ENCODE measurements around the gene SUN1.

The SUN1 gene

DNA sequence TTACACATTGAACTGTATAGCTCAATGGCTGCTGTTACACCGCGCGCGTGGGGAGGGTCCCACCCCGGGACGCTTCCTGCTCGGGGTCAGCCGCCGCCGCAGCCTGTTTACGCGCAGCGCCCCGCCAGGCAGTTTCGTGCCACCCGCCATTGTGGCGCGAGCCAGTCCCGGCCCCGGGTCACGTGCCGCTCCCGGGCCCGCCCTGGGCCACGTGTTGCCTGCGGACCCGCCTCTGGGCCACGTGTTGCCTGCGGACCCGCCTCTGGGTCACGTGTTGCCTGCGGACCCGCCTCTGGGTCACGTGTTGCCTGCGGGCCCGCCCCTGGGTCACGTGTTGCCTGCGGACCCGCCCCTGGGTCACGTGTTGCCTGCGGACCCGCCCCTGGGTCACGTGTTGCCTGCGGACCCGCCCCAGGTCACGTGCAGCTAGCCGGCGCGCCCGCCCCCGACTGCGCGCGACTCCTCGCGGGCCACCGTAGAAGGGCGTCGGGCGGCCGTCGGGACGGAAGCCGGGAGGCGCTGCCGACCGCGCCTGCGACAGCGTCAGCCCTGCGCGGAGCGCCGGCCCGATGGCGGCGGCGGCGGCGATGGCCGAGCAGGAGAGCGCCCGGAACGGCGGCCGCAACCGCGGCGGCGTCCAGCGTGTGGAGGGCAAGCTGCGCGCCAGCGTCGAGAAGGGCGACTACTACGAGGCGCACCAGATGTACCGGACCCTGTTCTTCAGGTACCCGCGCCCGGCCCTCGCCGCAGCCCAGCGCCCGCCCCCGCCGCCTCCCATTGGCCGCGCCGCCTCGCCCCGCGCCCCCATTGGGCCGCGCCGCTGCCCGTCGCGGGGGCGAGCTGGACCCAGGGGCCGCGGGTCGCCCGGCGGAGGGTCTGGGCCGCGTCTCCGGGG lies 44.0 kb downstream of the SUN1 start, which contains the start of gene GET4:
Gene GET4, plus strand, starts transcription at position 478 of the 895 bp plus-strand sequence. Its CDS starts 92 bp downstream, at position 570.
- in situ Hi-C loops (cut with MboI; ENCODE audit: low sequenced_read_pairs) = no loop called here

DNA sequence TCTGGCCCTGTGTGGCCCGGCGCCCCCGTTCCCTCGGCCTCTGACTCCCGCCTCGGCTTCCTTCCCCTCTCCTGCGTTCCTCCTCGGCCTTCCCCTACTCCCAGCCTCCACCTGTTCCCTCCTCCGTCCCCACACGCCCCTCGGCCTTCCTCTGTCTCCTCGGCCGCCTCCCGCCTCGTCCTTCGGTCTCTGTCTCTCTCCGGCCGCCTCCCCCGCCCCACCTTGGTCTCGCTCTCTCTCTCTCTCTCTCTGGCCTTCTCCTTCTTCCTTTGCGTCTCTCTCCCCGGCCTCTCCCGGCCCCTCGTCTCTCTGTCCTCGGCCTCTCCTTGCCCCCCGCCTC lies 44.7 kb downstream of the SUN1 start:
- in situ Hi-C loops (cut with MboI; ENCODE audit: low sequenced_read_pairs) = no loop called here

DNA sequence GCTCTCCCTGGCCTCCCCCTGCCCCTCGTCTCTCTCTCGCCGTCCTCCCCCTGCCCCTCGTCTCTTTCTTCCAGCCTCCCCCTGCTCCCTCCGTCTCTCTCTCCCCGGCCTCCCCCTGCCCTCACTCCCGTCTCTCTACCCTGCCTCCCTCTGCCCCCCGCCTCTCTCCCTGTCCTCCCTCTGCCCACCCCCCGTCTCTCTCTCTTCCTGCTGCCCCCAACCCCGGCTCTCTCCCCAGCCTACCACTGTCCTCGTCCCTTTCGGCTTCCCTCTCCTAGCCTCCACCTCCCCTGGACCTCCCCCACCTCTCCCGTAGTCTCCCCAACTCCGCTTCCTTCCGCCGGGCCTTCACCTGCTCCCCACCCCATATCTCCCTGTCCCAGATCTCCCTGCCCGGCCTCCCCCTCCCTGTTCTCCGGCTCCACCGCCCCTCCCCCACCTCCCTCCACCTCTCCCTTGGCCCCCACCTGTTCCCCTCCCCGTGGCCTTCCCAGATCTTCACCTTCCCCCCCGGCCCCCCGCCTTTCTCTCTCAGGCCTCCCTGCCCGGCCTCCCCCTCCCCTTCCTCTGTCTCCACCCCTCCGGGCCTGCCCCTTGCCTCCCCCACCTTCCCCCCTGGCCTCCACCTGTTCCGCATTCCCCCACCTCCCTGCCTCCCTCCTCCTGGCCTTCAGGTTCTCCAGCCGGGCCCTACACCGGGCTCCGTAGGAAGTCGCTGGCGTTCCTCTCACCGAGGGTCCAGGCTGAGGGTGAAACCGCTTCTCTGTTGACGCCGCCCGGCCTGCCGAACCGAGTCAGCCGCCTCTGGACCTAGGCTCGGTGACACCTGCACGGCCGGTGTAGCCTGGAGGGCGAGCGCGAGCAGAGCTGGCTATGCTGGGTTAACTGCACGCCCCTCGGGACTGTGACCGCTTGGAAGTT lies 45.3 kb downstream of the SUN1 start:
- in situ Hi-C loops (cut with MboI; ENCODE audit: low sequenced_read_pairs) = no loop called here

DNA sequence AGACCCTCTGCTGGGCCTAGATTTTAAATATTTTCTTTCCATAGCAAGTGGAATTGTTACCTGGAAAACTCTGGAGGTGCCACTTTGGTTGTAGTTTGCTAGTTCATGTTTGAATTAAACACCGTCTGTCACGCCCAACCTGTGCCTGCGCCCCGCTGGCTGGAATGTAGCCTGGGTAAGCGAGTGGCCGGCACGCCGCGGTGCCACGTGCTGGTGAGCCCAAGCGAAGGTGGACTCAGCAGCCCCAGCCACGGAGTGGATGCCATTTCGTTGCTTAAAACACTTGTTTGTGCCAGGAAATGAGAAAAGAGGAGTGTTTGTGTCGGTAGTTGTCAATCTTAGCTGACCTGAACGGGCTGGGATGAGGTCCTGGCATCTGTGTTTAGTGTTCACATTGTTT lies 46.8 kb downstream of the SUN1 start:
- in situ Hi-C loops (cut with MboI; ENCODE audit: low sequenced_read_pairs) = no loop called here

DNA sequence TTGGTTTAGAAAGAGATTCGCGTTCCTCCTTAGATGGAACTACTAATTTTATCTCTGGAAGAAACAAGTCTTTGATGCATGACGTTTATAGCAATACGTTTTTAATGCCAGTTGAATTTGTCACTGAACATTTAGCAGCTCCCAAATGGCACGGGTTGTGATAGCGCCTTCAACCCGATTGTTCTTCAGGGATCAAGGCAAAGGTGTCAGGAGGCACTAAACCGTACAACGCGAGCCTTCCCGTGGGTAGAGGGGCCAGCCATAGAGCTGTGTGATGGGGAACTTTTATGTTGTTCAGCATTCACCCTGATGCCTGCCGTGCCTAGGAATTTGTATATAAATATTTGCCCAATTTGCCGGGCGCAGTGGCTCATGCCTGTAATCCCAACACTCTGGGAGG lies 47.4 kb downstream of the SUN1 start:
- in situ Hi-C loops (cut with MboI; ENCODE audit: low sequenced_read_pairs) = no loop called here

DNA sequence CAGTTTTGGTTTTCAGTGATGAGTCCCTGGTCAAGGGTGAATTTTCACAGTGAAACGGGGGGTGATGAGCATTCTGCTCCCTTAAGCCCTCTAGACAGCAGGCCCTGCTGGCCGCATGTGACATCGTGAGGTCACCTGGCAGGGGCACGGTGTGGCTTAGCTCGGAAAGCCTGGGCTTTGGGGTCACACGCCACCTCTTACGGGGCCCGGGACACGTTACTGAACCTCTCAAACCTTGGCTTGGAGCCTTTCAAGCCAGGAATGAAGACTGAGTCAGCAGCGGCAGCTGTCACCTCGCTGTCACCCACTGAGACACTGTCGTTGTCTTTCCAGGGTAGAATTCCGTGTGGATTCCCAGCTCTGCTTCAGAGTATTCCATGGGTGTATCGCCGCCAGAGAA lies 48.2 kb downstream of the SUN1 start:
- in situ Hi-C loops (cut with MboI; ENCODE audit: low sequenced_read_pairs) = no loop called here

DNA sequence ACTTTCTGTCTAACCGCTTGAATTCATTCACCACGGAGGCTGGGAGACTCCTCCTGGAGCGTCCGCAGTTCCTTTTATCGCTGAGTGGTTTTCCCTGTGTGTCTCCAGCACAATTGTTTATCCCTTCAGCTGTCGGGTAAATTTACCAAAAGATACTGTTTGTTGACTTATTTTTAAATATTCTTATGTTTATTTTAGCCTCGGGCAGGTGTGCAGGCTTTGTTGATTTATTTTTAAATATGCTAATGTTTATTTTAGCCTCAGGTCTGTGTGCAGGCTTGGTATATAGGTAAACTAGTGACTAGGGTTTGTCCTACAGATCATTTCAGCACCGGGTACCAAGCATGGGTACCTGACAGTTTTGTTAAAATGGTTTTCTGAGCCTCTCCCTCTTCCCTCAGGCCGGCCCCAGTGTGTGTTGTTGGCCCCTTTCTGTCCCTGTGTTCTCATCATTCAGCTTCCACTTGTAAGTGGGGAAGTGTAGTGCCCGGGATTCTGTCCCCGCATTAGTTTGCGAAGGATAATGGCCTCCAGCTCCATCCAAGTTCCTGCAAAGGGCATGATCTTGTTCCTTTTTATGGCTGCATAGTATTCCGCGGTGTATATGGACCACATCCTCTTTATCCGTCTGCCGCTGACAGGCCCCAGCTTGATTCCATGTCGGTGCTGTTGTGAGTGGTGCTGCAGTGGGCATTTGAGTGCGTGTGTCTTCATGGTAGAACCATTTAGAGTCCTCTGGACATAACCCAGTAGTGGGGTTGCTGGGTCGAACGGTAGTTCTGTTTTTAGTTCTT lies 49.4 kb downstream of the SUN1 start:
- in situ Hi-C loops (cut with MboI; ENCODE audit: low sequenced_read_pairs) = no loop called here

DNA sequence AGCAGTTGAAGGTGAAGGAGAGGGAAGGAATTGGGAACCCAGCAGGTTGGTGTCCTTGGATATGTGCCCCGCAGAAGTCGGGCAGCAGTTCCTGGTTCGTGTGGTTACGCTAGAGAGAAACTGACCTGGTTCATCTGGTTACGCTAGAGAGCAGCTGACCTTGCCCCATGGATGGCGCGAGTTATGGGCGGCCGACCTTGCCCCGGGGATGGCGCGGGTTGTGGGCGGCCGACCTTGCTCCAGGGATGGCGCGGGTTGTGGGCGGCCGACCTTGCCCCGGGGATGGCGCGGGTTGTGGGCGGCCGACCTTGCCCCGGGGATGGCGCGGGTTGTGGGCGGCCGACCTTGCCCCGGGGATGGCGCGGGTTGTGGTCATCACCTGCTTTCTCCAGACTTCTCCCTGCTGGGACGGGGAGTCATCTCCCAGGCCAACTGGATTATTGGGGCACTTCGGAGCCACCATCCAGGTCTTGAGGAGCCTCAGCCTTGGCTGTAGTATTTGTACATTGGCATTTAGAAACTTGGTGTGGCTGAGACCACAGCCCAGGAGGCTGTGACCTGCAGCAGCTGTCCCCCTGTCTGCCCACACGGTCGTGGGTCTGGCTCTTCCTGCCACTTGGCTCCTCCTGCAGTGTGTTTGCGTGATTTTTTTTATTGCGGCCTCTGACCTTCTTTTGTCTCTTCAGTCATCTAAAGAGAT lies 50.2 kb downstream of the SUN1 start:
- in situ Hi-C loops (cut with MboI; ENCODE audit: low sequenced_read_pairs) = no loop called here

DNA sequence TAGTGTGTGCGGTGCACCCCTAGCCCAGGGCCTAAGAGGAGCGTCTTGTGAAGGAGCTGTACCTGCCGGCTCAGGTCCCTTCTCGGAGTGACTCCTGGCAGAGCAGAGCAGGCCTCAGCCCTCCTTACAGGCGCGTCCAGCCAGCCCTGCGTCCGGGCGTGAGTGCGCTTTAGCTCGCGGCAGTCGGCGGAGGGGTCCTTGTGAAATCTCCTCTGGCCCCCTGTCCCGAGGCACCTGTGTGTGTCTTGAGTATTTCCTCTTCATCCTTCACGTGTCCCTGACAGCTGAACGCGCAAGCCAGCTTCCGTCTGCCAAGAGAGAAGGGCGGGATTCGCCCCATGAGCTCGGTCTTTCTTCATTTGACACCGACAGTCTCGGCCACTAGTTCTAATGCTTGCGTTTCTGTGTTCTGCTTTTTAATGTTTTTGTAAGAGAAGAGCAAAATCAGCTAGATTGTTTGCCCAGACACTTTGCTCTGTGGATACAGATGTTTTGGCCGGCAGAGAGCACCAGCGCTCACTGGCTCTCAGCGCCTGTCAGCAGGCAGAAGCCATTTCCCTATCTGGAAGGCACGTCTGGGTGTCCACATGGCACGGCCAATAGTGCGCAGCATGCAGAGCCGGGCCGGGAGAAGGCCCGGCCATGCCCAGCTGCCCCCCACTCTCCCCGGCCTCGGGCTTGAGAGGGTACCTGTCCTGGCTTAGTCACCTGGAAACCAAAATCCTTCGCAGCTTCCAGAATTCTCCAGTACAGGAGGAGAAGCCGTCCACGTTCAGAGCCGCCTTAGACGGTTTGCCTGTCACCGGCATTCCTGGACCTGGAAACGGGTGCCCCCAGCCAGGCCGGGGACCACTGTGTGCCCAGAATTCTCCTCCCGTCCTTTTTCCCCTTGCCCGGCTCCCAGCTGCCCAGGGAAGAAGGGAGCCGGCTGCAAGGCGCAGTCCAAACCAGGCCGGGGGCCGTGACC lies 51.1 kb downstream of the SUN1 start:
- in situ Hi-C loops (cut with MboI; ENCODE audit: low sequenced_read_pairs) = no loop called here

DNA sequence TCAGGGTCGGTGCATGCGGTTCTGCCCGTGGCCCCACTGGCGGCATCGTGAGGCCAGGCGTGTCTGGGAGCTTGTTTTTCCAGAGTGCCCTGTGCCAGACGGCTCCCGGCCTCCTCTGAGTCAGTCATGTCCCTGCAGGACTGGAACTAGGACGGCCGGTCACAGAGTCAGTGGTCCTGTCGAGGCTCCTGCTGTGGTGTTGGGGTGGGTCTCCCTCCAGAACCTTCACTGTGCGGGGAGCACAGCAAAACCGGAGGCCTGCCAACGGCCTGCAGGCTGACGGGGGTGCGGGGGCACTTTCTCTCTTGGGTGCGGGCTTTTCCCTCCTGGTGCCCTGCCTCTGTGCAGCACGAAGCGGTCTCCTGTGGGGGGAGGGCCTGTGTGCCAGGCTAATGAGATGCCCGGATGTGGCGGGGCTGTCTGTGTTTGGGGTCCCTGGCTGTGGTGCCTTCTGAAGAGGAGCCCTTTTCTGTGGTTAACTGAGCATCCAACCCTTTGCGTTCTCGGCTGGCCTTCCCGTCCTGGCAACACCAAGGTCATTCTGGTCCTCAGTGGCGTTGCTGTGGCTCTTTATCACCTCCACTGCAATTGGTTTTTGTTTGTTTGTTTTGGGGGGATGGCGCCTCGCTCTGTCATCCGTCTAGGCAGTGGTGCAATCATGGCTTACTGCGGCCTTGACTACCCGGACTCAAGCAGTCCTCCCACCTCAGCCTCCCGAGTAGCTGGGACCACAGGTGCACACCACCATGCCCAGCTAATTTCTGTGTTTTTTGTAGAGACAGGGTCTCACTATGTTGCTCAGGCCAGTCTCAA lies 52.1 kb downstream of the SUN1 start:
- in situ Hi-C loops (cut with MboI; ENCODE audit: low sequenced_read_pairs) = no loop called here

DNA sequence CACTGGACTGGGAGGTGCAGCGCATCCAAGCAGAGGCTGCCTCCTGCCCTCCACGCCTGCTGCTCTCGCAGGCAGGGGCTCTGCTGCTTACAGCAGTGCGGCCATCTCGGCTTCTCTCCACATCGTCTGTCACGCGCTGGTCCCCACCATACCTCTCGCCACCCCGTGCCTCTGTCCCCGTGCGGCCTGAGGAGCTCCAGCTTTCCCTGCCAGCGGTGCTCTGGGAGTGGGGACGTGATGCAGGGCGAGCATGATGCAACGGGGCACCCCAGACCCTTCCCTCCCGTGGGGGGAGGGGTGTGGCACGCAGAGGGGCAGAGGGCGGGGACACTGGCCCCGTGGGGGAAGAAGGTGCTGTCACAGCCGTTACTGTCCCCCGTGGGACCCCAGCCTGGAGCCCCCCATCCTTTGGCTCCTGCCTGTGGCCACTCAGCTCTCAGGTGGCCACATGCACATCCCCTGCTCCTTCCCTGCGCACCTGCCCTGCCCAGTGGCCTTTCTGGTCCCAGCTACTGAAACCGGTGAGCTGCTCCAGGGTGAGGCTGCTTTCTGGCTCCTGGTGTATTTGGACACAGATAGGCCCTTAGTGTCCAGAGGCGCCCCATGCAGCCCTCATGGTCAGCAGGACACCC lies 53.1 kb downstream of the SUN1 start:
- in situ Hi-C loops (cut with MboI; ENCODE audit: low sequenced_read_pairs) = no loop called here

DNA sequence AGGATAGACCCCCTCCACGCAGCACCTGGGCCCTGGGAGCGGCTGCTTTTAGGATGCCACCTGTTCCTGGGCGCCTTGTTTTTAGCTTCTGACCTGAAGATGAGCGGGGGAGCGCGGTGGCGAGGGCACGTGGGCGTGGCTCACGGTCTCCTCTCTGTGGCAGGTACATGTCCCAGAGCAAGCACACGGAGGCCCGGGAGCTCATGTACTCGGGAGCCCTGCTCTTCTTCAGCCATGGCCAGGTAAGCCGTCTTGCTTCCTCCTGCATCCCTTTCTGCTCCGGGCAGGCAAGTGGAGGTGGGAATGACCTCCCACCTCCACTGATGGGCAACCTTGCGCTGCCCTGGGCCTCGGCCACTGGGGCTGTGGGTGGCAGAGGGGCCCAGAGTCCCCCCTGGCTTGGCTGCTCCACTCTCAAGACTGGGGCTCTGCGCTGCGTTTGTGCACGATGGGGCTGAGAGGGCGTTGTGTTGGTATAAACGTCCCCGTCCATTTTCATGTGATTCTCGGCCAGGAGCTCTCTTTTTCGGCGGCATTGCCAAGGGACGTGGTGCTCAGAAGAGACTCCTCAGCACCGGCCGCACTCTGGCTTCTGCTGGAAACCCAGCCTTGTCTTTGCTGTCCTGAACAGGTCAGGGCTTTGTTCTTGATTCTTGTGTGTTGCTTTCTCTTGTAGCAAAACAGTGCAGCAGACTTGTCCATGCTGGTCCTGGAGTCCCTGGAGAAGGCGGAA lies 53.8 kb downstream of the SUN1 start:
- in situ Hi-C loops (cut with MboI; ENCODE audit: low sequenced_read_pairs) = no loop called here

DNA sequence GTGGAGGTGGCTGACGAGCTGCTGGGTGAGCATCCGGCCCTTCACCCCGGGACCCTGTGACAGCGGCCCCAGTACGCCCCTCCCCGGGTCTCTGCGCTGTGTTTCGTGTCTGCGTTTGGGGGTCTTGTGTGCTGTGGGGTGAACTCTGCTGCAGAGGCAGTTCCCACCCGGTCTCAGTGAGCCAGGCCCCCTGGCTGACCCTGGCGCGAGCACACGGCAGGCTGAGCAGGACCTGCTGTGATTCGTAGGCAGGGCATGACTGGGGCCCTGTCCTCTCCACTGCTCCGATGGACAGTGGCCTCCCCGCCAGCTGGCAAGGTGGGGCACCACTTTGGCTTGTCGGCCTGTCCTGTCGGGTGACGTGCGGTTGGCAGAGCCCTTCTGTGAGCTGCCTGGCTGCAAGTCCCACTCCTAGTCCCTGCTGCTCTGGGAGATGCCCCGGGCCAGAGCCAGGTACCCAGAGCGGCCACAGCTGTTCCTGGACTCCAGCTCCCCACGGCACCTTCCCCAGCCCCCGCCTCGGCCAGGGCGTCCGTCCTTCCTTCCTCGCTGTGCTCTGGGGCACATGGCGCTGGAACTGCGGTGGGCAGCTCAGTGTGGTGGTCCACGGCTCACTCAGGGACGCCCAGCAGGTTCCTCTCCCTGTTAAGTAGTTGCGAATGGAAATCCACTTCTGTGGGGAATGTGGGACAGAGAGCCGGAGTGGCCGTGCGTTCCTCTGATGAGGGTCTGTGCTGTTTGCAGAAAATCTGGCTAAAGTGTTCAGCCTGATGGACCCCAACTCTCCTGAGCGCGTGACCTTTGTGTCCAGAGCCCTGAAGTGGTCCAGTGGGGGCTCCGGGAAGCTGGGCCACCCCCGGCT lies 54.6 kb downstream of the SUN1 start:
- in situ Hi-C loops (cut with MboI; ENCODE audit: low sequenced_read_pairs) = no loop called here

DNA sequence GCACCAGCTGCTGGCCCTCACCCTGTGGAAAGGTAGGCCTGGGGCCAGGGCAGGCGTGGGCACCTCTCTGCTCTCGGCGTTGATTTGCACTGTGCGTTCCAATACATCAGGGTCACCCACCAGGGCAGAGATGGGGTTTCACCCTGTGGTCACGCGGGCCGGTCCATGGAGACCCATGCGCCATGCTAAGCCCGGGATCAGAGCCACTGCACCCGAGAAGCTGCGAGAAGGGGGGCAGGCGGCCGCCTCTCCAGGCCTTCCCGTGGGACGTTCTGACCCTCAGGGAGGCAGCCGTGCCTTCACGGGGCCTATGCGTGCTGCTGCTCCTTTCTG lies 55.2 kb downstream of the SUN1 start:
- in situ Hi-C loops (cut with MboI; ENCODE audit: low sequenced_read_pairs) = no loop called here

DNA sequence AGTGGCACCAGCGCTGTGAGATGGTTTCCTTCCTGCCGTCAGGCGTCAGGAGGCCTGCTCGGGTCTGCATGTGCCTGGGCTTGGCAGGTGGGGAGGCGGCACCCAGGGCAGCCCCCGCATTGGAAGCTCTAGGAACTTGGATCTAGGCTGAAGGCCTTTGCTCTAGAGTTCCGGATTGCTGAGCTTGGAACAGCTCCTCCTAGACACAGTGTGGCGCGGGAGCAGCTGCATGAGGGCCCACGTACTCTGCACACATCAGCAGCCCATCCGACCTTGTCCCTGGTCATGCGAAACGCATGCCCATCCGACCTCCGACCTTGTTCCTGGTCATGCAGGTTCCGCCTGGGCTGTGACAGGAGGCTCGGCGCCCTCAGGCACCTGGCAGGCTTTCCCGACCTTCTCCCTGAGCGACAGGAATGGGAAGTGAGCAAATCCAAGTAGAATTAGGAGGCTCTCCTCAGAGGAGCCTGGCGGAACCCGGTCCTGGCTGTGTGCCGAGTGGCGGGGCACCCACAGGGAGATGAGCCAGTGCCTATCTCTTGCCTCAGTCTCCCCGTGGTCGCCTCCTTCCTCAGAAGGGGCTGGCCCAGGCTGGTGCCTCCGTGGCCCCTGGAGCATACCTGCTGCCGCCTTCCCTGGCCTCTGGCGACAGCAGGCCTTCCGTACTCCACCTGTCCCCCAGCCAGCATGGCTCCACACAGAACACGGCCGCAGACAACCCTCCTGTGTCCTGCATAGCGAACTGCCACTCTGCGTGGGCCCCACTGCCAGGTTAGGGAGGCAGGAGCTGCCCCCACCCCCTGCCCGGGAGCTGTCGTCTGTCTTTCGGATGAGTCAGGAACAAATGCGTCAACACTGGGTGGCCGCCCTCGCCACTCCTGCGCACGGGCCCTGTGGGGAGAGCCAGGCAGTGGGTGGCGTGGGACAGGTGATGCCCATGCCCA lies 56.1 kb downstream of the SUN1 start:
- in situ Hi-C loops (cut with MboI; ENCODE audit: low sequenced_read_pairs) = no loop called here

DNA sequence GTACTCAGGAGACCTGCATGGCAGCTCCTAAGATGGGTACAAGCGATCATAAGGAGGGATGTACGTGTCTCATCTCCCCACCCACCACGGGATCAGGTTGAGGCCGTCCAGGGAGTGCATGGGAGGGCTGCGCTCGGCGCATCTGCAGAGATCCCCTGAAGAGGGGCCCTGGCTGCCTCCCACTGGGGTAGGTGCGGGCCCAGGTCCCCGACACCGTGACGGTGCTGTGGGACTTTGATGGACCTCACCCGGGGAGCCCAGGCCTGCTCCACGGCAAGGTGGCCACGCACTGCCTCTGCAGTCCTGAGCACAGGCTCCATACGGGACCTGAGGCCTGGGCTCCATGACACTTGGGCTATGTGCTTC lies 56.7 kb downstream of the SUN1 start:
- in situ Hi-C loops (cut with MboI; ENCODE audit: low sequenced_read_pairs) = no loop called here

Measured in hTERT RPE-1 (cell line).